Thyroid gland (tissue), 4 donors: Measurements from ENCODE around the gene OSTM1. TPM values are rescaled to one million over a fixed set of nuclear protein-coding genes. Genes with fewer than 3 reads are reported as not detected.
A peak's percentile ranks its signal among the peaks of the same experiment; 100 is the strongest.

Experiments
- DNase-seq, 2 donors: peaks; one replicate each; pipeline ENCODE4 v3.0.0-alpha.2; 2019
- H3K27ac ChIP-seq, 3 donors: fragments of 200-600 bp; sonication (generic); 1 replicate in 2 of 3; 2 replicates in 1 of 3; pipeline ENCODE4 v1.5.1; 2016 to 2019; ENCODE audit warnings: mild to moderate bottlenecking in 1 of 3, moderate library complexity in 1 of 3
- H3K27me3 ChIP-seq: fragments of 200-600 bp; sonication (generic); one replicate; pipeline ENCODE4 v1.5.1; 2019
- H3K36me3 ChIP-seq, 2 donors: fragments of 200-600 bp; sonication (generic); one replicate each; pipeline ENCODE4 v1.5.1; 2016 to 2019
- H3K4me1 ChIP-seq, 2 donors: fragments of 200-600 bp; sonication (generic); one replicate each; pipeline ENCODE4 v1.5.1; 2017 to 2019
- H3K4me3 ChIP-seq, 3 donors: fragments of 200-600 bp; sonication (generic); replicated peaks in 1 of 3; 1 replicate in 2 of 3; 2 replicates in 1 of 3; pipeline ENCODE4 v1.5.1; 2016; ENCODE audit warnings: mild to moderate bottlenecking in 1 of 3
- H3K9me3 ChIP-seq: fragments of 200-600 bp; sonication (generic); one replicate; pipeline ENCODE4 v1.5.1; 2017
- CTCF ChIP-seq, 6 experiments: fragments of 200-600 bp in 3 of 6; fragments of 450-650 bp in 3 of 6; sonication (generic) in 3 of 6; IDR thresholded peaks; one replicate each; pipeline ENCODE4 v1.5.1; 2016 to 2019; ENCODE audit warnings: antibody characterized with exemption in 6 of 6, mild to moderate bottlenecking in 2 of 6, inconsistent platforms in 1 of 6, moderate library complexity in 1 of 6
- POLR2A ChIP-seq, 2 donors: fragments of 450-650 bp; IDR thresholded peaks; one replicate each; pipeline ENCODE4 v1.6.1; 2017; ENCODE audit warnings: antibody characterized with exemption in 2 of 2, mild to moderate bottlenecking in 2 of 2, moderate library complexity in 1 of 2
- WGBS, 2 donors: methylation state at CpG; one replicate each; pipeline ENCODE4 v1.1.5; 2017; 5-methylcytosine and 5-hydroxymethylcytosine counted together
- intact Hi-C: fragments of 100-400 bp; cut with DNase I; formaldehyde crosslinking; loops from one replicate; pipeline ENCODE4 v1.15.1; 2023
- total RNA-seq, 4 donors: library from RNA; depleted of rRNA; stranded (reverse); fragments of >200 nt; gene quantifications; one replicate each; pipeline ENCODE4 v1.2.3, GENCODE V29; 2016

Gene OSTM1
- total RNA-seq, 4 donors from 2014 or later = 41.0 to 110 (median 53.6) TPM

- Histone ChIP-seq H3K9me3 (no peaks in the 10 kb centered on the region), H3K27me3 (no peaks in the 10 kb centered on the region), H3K4me1 (peaks cover 25 to 39% of the 10 kb centered on the region in 2 donors), H3K4me3 (peak overlapping the region in 2 of 3 donors; percentile 56 to 66), H3K36me3 (no peaks in the 10 kb centered on the region), H3K27ac (no peak overlapping the region)
- TF ChIP-seq POLR2A (IDR thresholded peaks at IDR 0.05) = no peak
- no peak for TF ChIP-seq CTCF (IDR thresholded peaks at IDR 0.05)
- peak; percentile 26 for DNase-seq
- 2 to 5% methylated on average over 19 to 43 of the region's 72 CpGs for WGBS, 2 donors
- intact Hi-C loops = loop anchor here (10.0 kb wide), 1 partner anchor 407 kb away; no protein-coding TSS in a partner anchor
These were observed 43.2 kb upstream of the OSTM1 start for GRCh38 chr6:108117427-108118358.

- H3K4me3 ChIP-seq = peak overlapping the region in 1 of 3 donors; percentile 56
- H3K36me3 ChIP-seq = no peaks in the 10 kb centered on the region
- H3K27ac ChIP-seq = no peak overlapping the region
- H3K4me1 ChIP-seq = peaks cover 25 to 39% of the 10 kb centered on the region in 2 donors
- WGBS, 2 donors = 19 to 20% methylated on average over 34 to 39 of the region's 46 CpGs
- TF ChIP-seq CTCF (IDR thresholded peaks at IDR 0.05) (no peak), POLR2A (IDR thresholded peaks at IDR 0.05) (no peak)
- no peaks in the 10 kb centered on the region for H3K9me3 ChIP-seq
- peak in 1 of 2 donors; percentile 4 for DNase-seq
- intact Hi-C loops = loop anchor here (10.0 kb wide), 1 partner anchor 408 kb away; no protein-coding TSS in a partner anchor
- no peaks in the 10 kb centered on the region for H3K27me3 ChIP-seq
These were observed 42.2 kb upstream of the OSTM1 start for GRCh38 chr6:108116546-108117426.

GRCh38 chr6:108115598-108116058, 41.1 kb upstream of the OSTM1 start:
- Histone ChIP-seq H3K4me3 (no peak overlapping the region), H3K36me3 (no peaks in the 10 kb centered on the region), H3K27ac (no peak overlapping the region), H3K27me3 (no peaks in the 10 kb centered on the region), H3K4me1 (peaks cover 25 to 39% of the 10 kb centered on the region in 2 donors), H3K9me3 (no peaks in the 10 kb centered on the region)
- TF ChIP-seq CTCF (IDR thresholded peaks at IDR 0.05) (peak in 4 of 6 experiments; percentile 31 to 58 (median 48)), POLR2A (IDR thresholded peaks at IDR 0.05) (no peak)
- 8 to 13% methylated on average over 20 of the region's 20 CpGs for WGBS, 2 donors
- intact Hi-C loops = loop anchor here (10.0 kb wide), 1 partner anchor 409 kb away; no protein-coding TSS in a partner anchor
- DNase-seq = peak; percentile 66 to 74

GRCh38 chr6:108114841-108115597, 40.5 kb upstream of the OSTM1 start:
- 4% methylated on average over 31 to 44 of the region's 50 CpGs for WGBS, 2 donors
- no peaks in the 10 kb centered on the region for H3K36me3 ChIP-seq
- no peaks in the 10 kb centered on the region for H3K9me3 ChIP-seq
- no peaks in the 10 kb centered on the region for H3K27me3 ChIP-seq
- no peak for TF ChIP-seq CTCF (IDR thresholded peaks at IDR 0.05)
- H3K4me1 ChIP-seq = peaks cover 25 to 39% of the 10 kb centered on the region in 2 donors
- peak overlapping the region in 1 of 3 donors; percentile 23 for H3K4me3 ChIP-seq
- intact Hi-C loops = loop anchor here (5.0 to 10.0 kb wide), 2 partner anchors 377 to 410 kb away; no protein-coding TSS in a partner anchor
- DNase-seq = peak; percentile 25 to 34
- H3K27ac ChIP-seq = no peak overlapping the region
